T-helper 1 cell treated with Interleukin-12 subunit alpha and Interleukin-12 subunit beta and Interleukin-4 antibody, amounts not matched to agents 30 μg/mL and 1 μg/mL, for 36 hours (primary cell): ENCODE measurements around the gene HRC.
A peak's percentile ranks its signal among the peaks of the same experiment; 100 is the strongest.
"Not testable (repeated sequence)": the region's sequence is repeated elsewhere in the genome, so short reads cannot be mapped to it uniquely, and the experiment has no call there.

Experiments used
- H3K27ac Mint-ChIP-seq: one replicate; pipeline ENCODE4 v1.8.0; 2021; ENCODE audit warnings: mild to moderate bottlenecking, mixed read lengths
- H3K27me3 Mint-ChIP-seq: one replicate; pipeline ENCODE4 v1.8.0; 2021; ENCODE audit warnings: low read depth, mixed read lengths
- H3K36me3 Mint-ChIP-seq: one replicate; pipeline ENCODE4 v1.8.0; 2021; ENCODE audit warnings: low read depth, mixed read lengths
- H3K4me1 Mint-ChIP-seq: one replicate; pipeline ENCODE4 v1.8.0; 2021; ENCODE audit warnings: low read depth, mixed read lengths
- H3K4me3 Mint-ChIP-seq: one replicate; pipeline ENCODE4 v1.8.0; 2021; ENCODE audit warnings: mild to moderate bottlenecking, moderate library complexity, mixed read lengths
- H3K9me3 Mint-ChIP-seq: one replicate; pipeline ENCODE4 v1.8.0; 2021; ENCODE audit warnings: mixed read lengths

Gene HRC

GRCh38 chr19:49151267-49152118 is 3.7 kb downstream of the HRC start:
- Mint-ChIP-seq H3K27me3 (peaks cover 91% of the 10 kb centered on the region), H3K27ac (no peak overlapping the region), H3K4me3 (peak overlapping the region; percentile 61), H3K9me3 (no peaks in the 10 kb centered on the region), H3K36me3 (no peaks in the 10 kb centered on the region), H3K4me1 (peaks cover 20% of the 10 kb centered on the region)

GRCh38 chr19:49150944-49151243 is 4.3 kb downstream of the HRC start:
- Mint-ChIP-seq H3K36me3 (no peaks in the 10 kb centered on the region), H3K27me3 (peaks cover 90% of the 10 kb centered on the region), H3K27ac (no peak overlapping the region), H3K4me3 (peak overlapping the region; percentile 61), H3K9me3 (no peaks in the 10 kb centered on the region), H3K4me1 (peaks cover 20% of the 10 kb centered on the region)

- Mint-ChIP-seq H3K9me3 (no peaks in the 10 kb centered on the region), H3K27ac (no peak overlapping the region), H3K4me3 (peak overlapping the region; percentile 83), H3K36me3 (no peaks in the 10 kb centered on the region), H3K27me3 (peaks cover 85% of the 10 kb centered on the region), H3K4me1 (peaks cover 25% of the 10 kb centered on the region)
These were observed 4.9 kb downstream of the HRC start for GRCh38 chr19:49150106-49150943.

GRCh38 chr19:49149652-49150105 is 5.5 kb downstream of the HRC start:
- Mint-ChIP-seq H3K27ac (no peak overlapping the region), H3K36me3 (no peaks in the 10 kb centered on the region), H3K4me1 (peaks cover 26% of the 10 kb centered on the region), H3K27me3 (peaks cover 80% of the 10 kb centered on the region), H3K9me3 (no peaks in the 10 kb centered on the region), H3K4me3 (peak overlapping the region; percentile 83)

GRCh38 chr19:49148784-49149651 is 6.2 kb downstream of the HRC start:
- Mint-ChIP-seq H3K4me1 (peaks cover 26% of the 10 kb centered on the region), H3K9me3 (no peaks in the 10 kb centered on the region), H3K27me3 (peaks cover 75% of the 10 kb centered on the region), H3K27ac (no peak overlapping the region), H3K36me3 (no peaks in the 10 kb centered on the region), H3K4me3 (peak overlapping the region; percentile 83)

GRCh38 chr19:49148044-49148682 is 7.0 kb downstream of the HRC start:
- Mint-ChIP-seq H3K27ac (no peak overlapping the region), H3K36me3 (no peaks in the 10 kb centered on the region), H3K4me1 (peaks cover 23% of the 10 kb centered on the region), H3K9me3 (no peaks in the 10 kb centered on the region), H3K27me3 (peaks cover 67% of the 10 kb centered on the region), H3K4me3 (peak overlapping the region; percentile 53)

GRCh38 chr19:49146408-49146770 is 8.8 kb downstream of the HRC start:
- H3K9me3 Mint-ChIP-seq, H3K4me3 Mint-ChIP-seq, H3K36me3 Mint-ChIP-seq, H3K27ac Mint-ChIP-seq: not testable (repeated sequence)
- peaks cover 52% of the 10 kb centered on the region for H3K27me3 Mint-ChIP-seq
- peaks cover 26% of the 10 kb centered on the region for H3K4me1 Mint-ChIP-seq

GRCh38 chr19:49145573-49146407 is 9.4 kb downstream of the HRC start:
- H3K4me1 Mint-ChIP-seq: peaks cover 28% of the 10 kb centered on the region
- peak overlapping the region; percentile 63 for H3K4me3 Mint-ChIP-seq
- H3K9me3 Mint-ChIP-seq: no peaks in the 10 kb centered on the region
- H3K27ac Mint-ChIP-seq: no peak overlapping the region
- H3K36me3 Mint-ChIP-seq: no peaks in the 10 kb centered on the region
- H3K27me3 Mint-ChIP-seq: peaks cover 47% of the 10 kb centered on the region

- Mint-ChIP-seq H3K4me3 (peak overlapping the region; percentile 82), H3K27ac (peak overlapping the region; percentile 42), H3K4me1 (peaks cover 19% of the 10 kb centered on the region), H3K36me3 (no peaks in the 10 kb centered on the region), H3K27me3 (peaks cover 20% of the 10 kb centered on the region), H3K9me3 (no peaks in the 10 kb centered on the region)
These were observed 12.3 kb downstream of the HRC start for GRCh38 chr19:49142866-49143335.

GRCh38 chr19:49141352-49141751 is 13.8 kb downstream of the HRC start:
- Mint-ChIP-seq H3K4me3 (peak overlapping the region; percentile 23), H3K36me3 (no peaks in the 10 kb centered on the region), H3K4me1 (peaks cover 18% of the 10 kb centered on the region), H3K27ac (no peak overlapping the region), H3K9me3 (no peaks in the 10 kb centered on the region), H3K27me3 (peaks cover 5% of the 10 kb centered on the region)

GRCh38 chr19:49140951-49141350 is 14.2 kb downstream of the HRC start:
- H3K27ac Mint-ChIP-seq: no peak overlapping the region
- H3K9me3 Mint-ChIP-seq: no peaks in the 10 kb centered on the region
- H3K4me1 Mint-ChIP-seq: peaks cover 16% of the 10 kb centered on the region
- peaks cover 3% of the 10 kb centered on the region for H3K27me3 Mint-ChIP-seq
- H3K36me3 Mint-ChIP-seq: no peaks in the 10 kb centered on the region
- H3K4me3 Mint-ChIP-seq: peak overlapping the region; percentile 23

GRCh38 chr19:49136771-49137171 is 18.4 kb downstream of the HRC start:
- Mint-ChIP-seq H3K36me3 (peaks cover 1% of the 10 kb centered on the region), H3K4me1 (peaks cover 15% of the 10 kb centered on the region), H3K4me3 (no peak overlapping the region), H3K27ac (no peak overlapping the region), H3K27me3 (no peaks in the 10 kb centered on the region), H3K9me3 (no peaks in the 10 kb centered on the region)

GRCh38 chr19:49135686-49136085 is 19.5 kb downstream of the HRC start:
- no peak overlapping the region for H3K27ac Mint-ChIP-seq
- H3K4me1 Mint-ChIP-seq: peaks cover 13% of the 10 kb centered on the region
- peaks cover 1% of the 10 kb centered on the region for H3K36me3 Mint-ChIP-seq
- no peaks in the 10 kb centered on the region for H3K27me3 Mint-ChIP-seq
- no peaks in the 10 kb centered on the region for H3K9me3 Mint-ChIP-seq
- H3K4me3 Mint-ChIP-seq: no peak overlapping the region
